IMR-90 (cell line): ENCODE measurements around the gene GRIK3. TPM values are rescaled to one million over a fixed set of nuclear protein-coding genes. Genes with fewer than 3 reads are reported as not detected.

Source experiments
- ATAC-seq: fragments of 200-7000 bp; cut with Tn5 transposase; 2 replicates; pipeline ENCODE4 v1.9.1; 2020; ENCODE audit warnings: low read depth, mild to moderate bottlenecking, moderate library complexity
- BruUV-seq: library from RNA; stranded (reverse); fragments of 400-500 nt; replicated peaks from 2 replicates; lab custom pipeline; 2021; lab: Mats Ljungman, UMichigan
- CTCF ChIA-PET: fragments of 300-600 bp; formaldehyde crosslinking; extraction: SDS; loops from one replicate; lab custom pipeline; 2021; ENCODE audit warnings: antibody characterized with exemption; lab: Yijun Ruan, JAX
- POLR2A ChIA-PET: fragments of 300-600 bp; sonication (Branson Sonifier 250); formaldehyde crosslinking; loops from one replicate; lab custom pipeline; 2022; ENCODE audit warnings: antibody characterized with exemption; ENCODE audit not compliant: unreplicated experiment; lab: Charles Lee
- DNase-seq: peaks from one replicate; pipeline ENCODE4 v3.0.0; 2013
- H2AFZ ChIP-seq: replicated peaks from 2 replicates; pipeline ENCODE3; 2013; ENCODE audit warnings: low read length, mild to moderate bottlenecking; ENCODE audit not compliant: poor library complexity
- H2AK5ac ChIP-seq: 2 replicates; pipeline ENCODE4 v1.6.1; 2013; ENCODE audit warnings: low read depth, low read length, inconsistent platforms
- H2AK9ac ChIP-seq: replicated peaks from 2 replicates; pipeline ENCODE3; 2013; ENCODE audit warnings: mild to moderate bottlenecking, low read depth, low read length, moderate library complexity; ENCODE audit not compliant: poor library complexity
- H2BK120ac ChIP-seq: 2 replicates; pipeline ENCODE4 v1.6.1; 2013; ENCODE audit warnings: low read depth, low read length, inconsistent platforms
- H2BK15ac ChIP-seq: 3 replicates; pipeline ENCODE4 v1.6.1; 2013; ENCODE audit warnings: low read depth, low read length, inconsistent platforms
- H2BK20ac ChIP-seq: 2 replicates; pipeline ENCODE4 v1.6.1; 2013; ENCODE audit warnings: low read depth, mild to moderate bottlenecking, inconsistent platforms, low read length, moderate library complexity
- H2BK5ac ChIP-seq: 2 replicates; pipeline ENCODE4 v1.6.1; 2013; ENCODE audit warnings: mild to moderate bottlenecking, low read depth, low read length, inconsistent platforms; ENCODE audit not compliant: poor library complexity, severe bottlenecking
- H3K14ac ChIP-seq: replicated peaks from 2 replicates; pipeline ENCODE4 v1.6.1; 2013; ENCODE audit warnings: low read depth, low read length, inconsistent platforms
- H3K18ac ChIP-seq: 2 replicates; pipeline ENCODE4 v1.6.1; 2013; ENCODE audit warnings: low read depth, low read length, control low read depth
- H3K23ac ChIP-seq: 2 replicates; pipeline ENCODE4 v1.6.1; 2013; ENCODE audit warnings: low read depth, low read length, inconsistent platforms
- H3K27ac ChIP-seq: 2 replicates; pipeline ENCODE4 v1.5.1; 2013; ENCODE audit warnings: mild to moderate bottlenecking, control low read depth, low read length; ENCODE audit not compliant: insufficient read depth
- H3K27me3 ChIP-seq: 2 replicates; pipeline ENCODE4 v1.6.1; 2013; ENCODE audit warnings: low read length; ENCODE audit not compliant: control insufficient read depth, insufficient read depth
- H3K36me3 ChIP-seq: 2 replicates; pipeline ENCODE4 v1.6.1; 2013; ENCODE audit warnings: low read length, mixed read lengths; ENCODE audit not compliant: control insufficient read depth, insufficient read depth
- H3K4ac ChIP-seq: 2 replicates; pipeline ENCODE4 v1.6.1; 2013; ENCODE audit warnings: low read depth, low read length, inconsistent platforms
- H3K4me1 ChIP-seq: 2 replicates; pipeline ENCODE4 v1.6.1; 2013; ENCODE audit warnings: low read length, mixed read lengths; ENCODE audit not compliant: control insufficient read depth, insufficient read depth
- H3K4me2 ChIP-seq: 2 replicates; pipeline ENCODE4 v1.6.1; 2013; ENCODE audit warnings: low read depth, mild to moderate bottlenecking, control low read depth, low read length, moderate library complexity
- H3K4me3 ChIP-seq: 2 replicates; pipeline ENCODE4 v1.5.1; 2013; ENCODE audit warnings: low read depth, mild to moderate bottlenecking, control low read depth, low read length, moderate library complexity; ENCODE audit not compliant: insufficient read depth
- H3K56ac ChIP-seq: 2 replicates; pipeline ENCODE4 v1.6.1; 2013; ENCODE audit warnings: low read length, inconsistent platforms; ENCODE audit not compliant: insufficient read depth; ENCODE audit errors: extremely low read depth
- H3K79me1 ChIP-seq, 2 experiments: 2 replicates each; pipeline ENCODE4 v1.6.1; 2013; ENCODE audit warnings: low read length in 2 of 2, inconsistent platforms in 1 of 2, low read depth in 1 of 2
- H3K9ac ChIP-seq: 2 replicates; pipeline ENCODE4 v1.6.1; 2013; ENCODE audit warnings: low read depth, low read length, control low read depth
- H3K9me1 ChIP-seq: 2 replicates; pipeline ENCODE4 v1.6.1; 2013; ENCODE audit warnings: low read length, inconsistent platforms; ENCODE audit not compliant: insufficient read depth
- H3K9me3 ChIP-seq: 2 replicates; pipeline ENCODE4 v1.6.1; 2013; ENCODE audit warnings: low read length; ENCODE audit not compliant: control insufficient read depth, insufficient read depth
- H4K20me1 ChIP-seq: 2 replicates; pipeline ENCODE4 v1.6.1; 2013; ENCODE audit warnings: low read length, inconsistent platforms; ENCODE audit not compliant: insufficient read depth
- H4K5ac ChIP-seq: 2 replicates; pipeline ENCODE4 v1.6.1; 2013; ENCODE audit warnings: mild to moderate bottlenecking, low read depth, low read length, control low read depth
- H4K8ac ChIP-seq, 2 experiments: 2 replicates each; pipeline ENCODE4 v1.6.1; 2013; ENCODE audit warnings: low read depth in 2 of 2, low read length in 2 of 2, control low read depth in 1 of 2, inconsistent platforms in 1 of 2
- H4K91ac ChIP-seq: 2 replicates; pipeline ENCODE4 v1.6.1; 2013; ENCODE audit warnings: low read depth, low read length, inconsistent platforms; ENCODE audit not compliant: insufficient read depth
- CEBPB ChIP-seq: IDR thresholded peaks from 2 replicates; pipeline ENCODE4 v1.6.1; 2012; ENCODE audit warnings: low read depth, low read length, improper control_type of control experiment
- MXI1 ChIP-seq: IDR thresholded peaks from 2 replicates; pipeline ENCODE4 v1.6.1; 2012; ENCODE audit warnings: low read depth, mild to moderate bottlenecking, low read length, moderate library complexity, borderline replicate concordance
- WGBS, 2 experiments: methylation state at CpG; one replicate each; pipeline versions ENCODE4 v1.1.5 to v1.1.7; 2013; ENCODE audit warnings: missing lambda C conversion rate in 2 of 2; ENCODE audit not compliant: insufficient read length in 1 of 2; ENCODE audit errors: extremely low coverage in 2 of 2; 5-methylcytosine and 5-hydroxymethylcytosine counted together
- dilution Hi-C: fragments of 300-500 bp; cut with HindIII; formaldehyde crosslinking; loops from one replicate; pipeline ENCODE4 v1.14.3; 2018; ENCODE audit warnings: low sequenced_read_pairs; ENCODE audit not compliant: unreplicated experiment
- in situ Hi-C: fragments of 300-500 bp; cut with MboI; formaldehyde crosslinking; loops from 3 replicates; pipeline ENCODE4 v1.14.3; 2019; ENCODE audit warnings: low sequenced_read_pairs, inconsistent platforms, mixed read lengths
- intact Hi-C: fragments of 100-400 bp; cut with micrococcal nuclease; formaldehyde crosslinking; loops from 2 replicates; pipeline ENCODE4 v1.10.0; 2022
- polyA plus RNA-seq, 3 experiments: library from polyadenylated mRNA; depleted of rRNA; stranded (reverse); fragments of >200 nt; gene quantifications; 2 replicates each; pipeline ENCODE4 v1.2.3, GENCODE V29; 2012; ENCODE audit warnings: low replicate concordance in 1 of 3
- total RNA-seq: library from RNA; depleted of rRNA; stranded (reverse); fragments of >200 nt; gene quantifications from 2 replicates; pipeline ENCODE4 v1.2.3, GENCODE V29; 2012
- TF ChIP-seq, protein P1 (sequence below): fragments of 150-350 bp; IDR thresholded peaks from 2 replicates; pipeline ENCODE4 v1.6.1; 2016; ENCODE audit warnings: low read depth, mild to moderate bottlenecking, low read length, moderate library complexity, borderline replicate concordance

Gene GRIK3
- total and polyA plus RNA-seq, 2 of the 4 experiments (the other 2 are of a cell fraction) = not detected

DNA sequence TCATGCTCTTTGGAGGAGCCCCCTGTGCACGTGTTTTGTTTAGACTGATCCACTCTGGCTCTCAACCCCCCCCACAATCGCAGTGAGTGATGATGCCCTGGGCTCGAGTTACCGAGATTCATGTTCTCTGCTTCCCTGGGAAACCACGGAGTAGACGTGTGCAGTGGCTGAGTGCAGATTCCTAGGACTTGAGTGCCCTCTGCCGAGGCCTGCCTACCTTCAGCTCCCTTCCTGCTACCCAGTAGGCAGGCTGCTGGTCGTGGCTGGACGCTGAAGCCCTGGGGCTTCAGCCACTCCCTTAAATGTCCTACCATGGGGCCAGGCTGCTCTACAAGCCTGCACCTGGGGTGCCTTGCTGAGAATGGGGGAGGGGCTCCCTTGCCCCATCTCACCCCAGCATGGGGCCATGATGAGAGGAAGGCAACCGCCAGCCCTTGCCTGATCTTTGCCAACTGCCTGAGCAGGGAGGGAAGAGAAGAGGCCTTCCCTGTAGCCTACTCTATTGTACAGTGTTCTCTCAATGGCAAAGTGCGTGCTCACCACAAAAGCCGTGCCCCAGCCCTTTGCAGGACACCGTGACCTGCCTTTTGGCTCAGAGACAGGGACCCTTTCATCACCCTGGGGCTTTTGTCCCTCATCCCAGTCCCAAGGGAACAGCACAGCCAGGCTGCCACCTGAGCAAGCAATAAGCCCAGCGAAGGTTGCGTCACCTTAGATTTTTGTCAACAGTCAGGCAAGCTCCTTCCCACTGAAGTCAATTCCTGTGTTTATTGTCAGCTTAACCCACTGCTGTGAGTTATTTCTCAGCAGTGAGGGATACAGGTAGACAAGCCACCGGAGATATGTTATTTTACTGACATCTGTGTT, 4.1 kb upstream of the GRIK3 start:
- DNase-seq (no peak), ATAC-seq (no peak)
- H3K9me1 ChIP-seq = no peaks in the 10 kb centered on the region
- H3K36me3 ChIP-seq = no peaks in the 10 kb centered on the region
- in situ Hi-C loops = no loop called here
- no peak overlapping the region for H3K18ac ChIP-seq
- H3K79me1 ChIP-seq = no peaks in the 10 kb centered on the region
- H2AK9ac ChIP-seq = no peak overlapping the region
- H3K27ac ChIP-seq = no peak overlapping the region
- H2BK120ac ChIP-seq = no peak overlapping the region
- no peak overlapping the region for H3K56ac ChIP-seq
- peaks cover 27% of the 10 kb centered on the region for H3K27me3 ChIP-seq
- no peak overlapping the region for H4K5ac ChIP-seq
- H3K9me3 ChIP-seq = no peaks in the 10 kb centered on the region
- ChIA-PET CTCF (no interaction called here), POLR2A (no interaction called here)
- H3K14ac ChIP-seq = no peak overlapping the region
- H3K4me2 ChIP-seq = no peak overlapping the region
- H3K9ac ChIP-seq = no peak overlapping the region
- H2BK20ac ChIP-seq = no peak overlapping the region
- H2AK5ac ChIP-seq = no peak overlapping the region
- intact Hi-C loops = no loop called here
- H3K4me3 ChIP-seq = no peak overlapping the region
- H4K91ac ChIP-seq = no peak overlapping the region
- H4K20me1 ChIP-seq = no peaks in the 10 kb centered on the region; the same call in 1 of the 2 replicates
- dilution Hi-C loops = no loop called here
- H2BK5ac ChIP-seq = no peak overlapping the region
- H3K4ac ChIP-seq = no peak overlapping the region
- H3K4me1 ChIP-seq = no peaks in the 10 kb centered on the region
- H3K23ac ChIP-seq = no peak overlapping the region
- no peak overlapping the region for H4K8ac ChIP-seq
- BruUV-seq = no TSS peak
- H2AFZ ChIP-seq = no peak overlapping the region
- H2BK15ac ChIP-seq = no peak overlapping the region
- 0% methylated on average over 1 of the region's 16 CpGs; no CpG with 5 or more reads in 1 of the 2 experiments for WGBS, 2 experiments
- TF ChIP-seq, protein P1, sequence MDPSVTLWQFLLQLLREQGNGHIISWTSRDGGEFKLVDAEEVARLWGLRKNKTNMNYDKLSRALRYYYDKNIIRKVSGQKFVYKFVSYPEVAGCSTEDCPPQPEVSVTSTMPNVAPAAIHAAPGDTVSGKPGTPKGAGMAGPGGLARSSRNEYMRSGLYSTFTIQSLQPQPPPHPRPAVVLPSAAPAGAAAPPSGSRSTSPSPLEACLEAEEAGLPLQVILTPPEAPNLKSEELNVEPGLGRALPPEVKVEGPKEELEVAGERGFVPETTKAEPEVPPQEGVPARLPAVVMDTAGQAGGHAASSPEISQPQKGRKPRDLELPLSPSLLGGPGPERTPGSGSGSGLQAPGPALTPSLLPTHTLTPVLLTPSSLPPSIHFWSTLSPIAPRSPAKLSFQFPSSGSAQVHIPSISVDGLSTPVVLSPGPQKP = no peak
- TF ChIP-seq MXI1 (no peak), CEBPB (0 out of 2 replicates have a peak, but pooled peaks have one; percentile 11)
